ENCODE measurements around the gene ZNF318.
"Not testable (repeated sequence)": the region's sequence is repeated elsewhere in the genome, so short reads cannot be mapped to it uniquely, and the experiment has no call there.

The ZNF318 gene

GRCh38 chr6:43380858-43381257, 11.4 kb upstream of the ZNF318 start:
- DNase-seq = not testable (repeated sequence)

GRCh38 chr6:43378631-43379030, 9.2 kb upstream of the ZNF318 start:
- DNase-seq = no peak

GRCh38 chr6:43377710-43378229, 8.3 kb upstream of the ZNF318 start:
- no peak for DNase-seq

GRCh38 chr6:43376551-43376981, 7.1 kb upstream of the ZNF318 start:
- no peak for DNase-seq

- no peak for DNase-seq
These were observed 6.2 kb upstream of the ZNF318 start for GRCh38 chr6:43375693-43376092.

GRCh38 chr6:43373252-43373875, 3.9 kb upstream of the ZNF318 start:
- DNase-seq = no peak

- not testable (repeated sequence) for DNase-seq
These were observed 645 bp upstream of the ZNF318 start for GRCh38 chr6:43370003-43370580.

GRCh38 chr6:43368259-43369160, 937 bp downstream of the ZNF318 start:
- DNase-seq = peak; percentile 4

- no peak for DNase-seq
These were observed 2.0 kb downstream of the ZNF318 start for GRCh38 chr6:43367245-43367984.

- no peak for DNase-seq
These were observed 8.2 kb downstream of the ZNF318 start for GRCh38 chr6:43361269-43361668.

- no peak for DNase-seq
These were observed 9.6 kb downstream of the ZNF318 start for GRCh38 chr6:43359831-43360230.

GRCh38 chr6:43359381-43359780, 10.1 kb downstream of the ZNF318 start:
- DNase-seq = no peak

GRCh38 chr6:43355862-43356590, 13.4 kb downstream of the ZNF318 start:
- no peak for DNase-seq

- DNase-seq = not testable (repeated sequence)
These were observed 17.5 kb downstream of the ZNF318 start for GRCh38 chr6:43351951-43352350.

GRCh38 chr6:43347444-43347843, 22.0 kb downstream of the ZNF318 start:
- no peak for DNase-seq

GRCh38 chr6:43347021-43347420, 22.4 kb downstream of the ZNF318 start:
- DNase-seq = no peak

- DNase-seq = not testable (repeated sequence)
These were observed 23.2 kb downstream of the ZNF318 start for GRCh38 chr6:43346243-43346642.

GRCh38 chr6:43339168-43339567, 30.3 kb downstream of the ZNF318 start:
- DNase-seq = no peak

- no peak for DNase-seq
These were observed 31.2 kb downstream of the ZNF318 start for GRCh38 chr6:43338243-43338642.

GRCh38 chr6:43336382-43336781, 33.1 kb downstream of the ZNF318 start:
- no peak for DNase-seq

GRCh38 chr6:43335469-43335868, 34.0 kb downstream of the ZNF318 start:
- DNase-seq = no peak

- no peak for DNase-seq
These were observed 34.9 kb downstream of the ZNF318 start for GRCh38 chr6:43334466-43335095.

All from activated effector memory CD4-positive, alpha-beta T cell treated with Interleukin-2 at 50 U/mL for 16 hours (primary cell).